GM15510 (cell line): ENCODE results near the gene CHODL.

ENCODE experiments used
- POLR2A ChIP-seq: IDR thresholded peaks from 3 replicates; pipeline ENCODE4 v1.6.1; 2011; ENCODE audit warnings: borderline replicate concordance; ENCODE audit not compliant: insufficient read length; ENCODE audit errors: extremely low read depth

Gene CHODL

DNA sequence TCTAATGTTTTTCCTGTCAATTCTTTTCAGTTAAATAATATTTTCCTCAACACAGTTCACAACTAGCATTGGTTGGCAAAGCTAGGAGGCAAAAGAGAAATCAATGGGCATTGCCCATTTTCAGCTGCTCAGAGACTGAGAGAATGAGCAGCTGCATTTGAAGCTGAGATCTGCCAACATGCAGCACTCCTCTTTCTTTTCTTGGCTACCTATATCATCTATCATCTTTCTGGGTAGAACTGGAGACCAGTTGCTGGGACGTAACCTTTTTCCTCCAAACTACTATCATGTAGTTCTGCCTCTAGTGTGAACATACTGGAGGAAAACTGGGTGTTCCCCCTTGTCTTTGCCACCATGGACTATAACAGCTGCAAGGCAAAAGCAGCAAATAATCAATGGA is 22.9 kb downstream of the CHODL start:
- TF ChIP-seq POLR2A = no peak

DNA sequence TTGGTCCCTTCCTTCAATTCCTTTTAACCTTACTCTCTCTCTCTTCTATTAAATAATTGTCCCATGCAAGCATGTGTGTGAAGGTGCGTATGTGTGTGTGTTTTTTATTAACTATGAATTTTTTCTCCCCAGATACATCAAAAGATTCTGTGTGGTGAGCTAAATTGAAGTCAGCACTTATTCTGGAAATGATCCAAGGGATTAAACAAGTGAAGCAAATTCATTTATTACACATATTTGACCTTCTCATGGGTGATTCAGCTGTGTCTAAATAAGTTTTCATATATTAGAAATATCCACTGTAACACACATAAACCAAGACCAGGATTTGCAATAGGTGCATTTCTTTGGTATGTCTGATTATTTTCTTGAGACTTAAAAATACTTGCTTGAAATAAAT is 24.3 kb downstream of the CHODL start:
- TF ChIP-seq POLR2A = no peak

DNA sequence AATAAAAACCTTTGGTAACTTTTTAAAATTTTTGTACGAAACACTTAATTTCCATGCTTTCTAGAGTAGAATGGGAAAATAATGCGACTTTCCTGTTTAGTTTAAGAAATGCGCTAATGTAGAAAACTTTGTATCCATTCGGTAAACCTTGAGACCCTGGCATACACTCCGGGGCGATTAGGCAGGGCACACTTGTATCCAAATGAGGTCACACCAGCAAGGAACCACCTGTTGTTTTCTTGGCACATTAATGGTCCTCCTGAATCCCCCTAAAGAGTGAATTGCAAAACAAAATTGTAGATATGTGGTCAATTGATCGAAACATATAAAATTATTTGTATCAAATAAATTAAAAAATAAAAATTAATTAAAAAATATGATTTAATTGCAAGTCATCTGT is 25.2 kb downstream of the CHODL start:
- TF ChIP-seq POLR2A = no peak

DNA sequence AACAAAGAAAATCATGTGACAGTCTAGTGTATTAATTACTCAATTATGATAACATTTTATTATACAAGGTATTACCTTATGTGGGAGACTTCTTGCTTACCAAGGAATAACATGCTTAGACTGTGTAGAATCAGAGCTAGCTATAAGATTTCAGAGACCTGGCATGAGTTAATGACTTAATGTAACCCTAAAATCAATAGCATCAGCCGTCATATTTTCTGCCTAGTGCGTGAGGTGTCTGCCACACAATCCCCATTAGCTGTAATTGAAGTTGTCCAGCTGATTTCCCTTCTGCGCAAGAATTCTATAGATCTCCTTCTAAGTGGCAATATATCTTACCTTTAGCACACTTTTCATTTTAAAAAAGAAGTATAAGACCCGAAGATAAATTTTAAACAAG is 28.8 kb downstream of the CHODL start:
- no peak for TF ChIP-seq POLR2A

DNA sequence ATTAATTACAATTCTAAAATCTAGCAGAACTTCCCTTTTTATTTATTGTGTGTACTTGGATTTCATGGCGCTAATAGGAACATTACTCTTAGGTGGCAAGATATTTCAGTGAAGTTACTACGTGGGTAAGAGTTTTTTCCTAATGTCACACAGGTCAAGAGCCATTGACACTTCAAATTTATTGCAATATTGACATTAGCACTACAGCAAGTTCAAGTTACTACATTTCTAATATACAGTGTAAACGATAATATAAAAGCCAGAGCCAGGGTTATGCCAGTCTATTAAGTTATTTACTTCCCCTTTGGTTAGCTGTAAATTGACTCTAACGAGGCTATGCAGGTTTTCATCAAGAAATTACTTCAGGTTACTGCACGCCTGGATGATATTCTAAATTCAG is 29.7 kb downstream of the CHODL start:
- no peak for TF ChIP-seq POLR2A

DNA sequence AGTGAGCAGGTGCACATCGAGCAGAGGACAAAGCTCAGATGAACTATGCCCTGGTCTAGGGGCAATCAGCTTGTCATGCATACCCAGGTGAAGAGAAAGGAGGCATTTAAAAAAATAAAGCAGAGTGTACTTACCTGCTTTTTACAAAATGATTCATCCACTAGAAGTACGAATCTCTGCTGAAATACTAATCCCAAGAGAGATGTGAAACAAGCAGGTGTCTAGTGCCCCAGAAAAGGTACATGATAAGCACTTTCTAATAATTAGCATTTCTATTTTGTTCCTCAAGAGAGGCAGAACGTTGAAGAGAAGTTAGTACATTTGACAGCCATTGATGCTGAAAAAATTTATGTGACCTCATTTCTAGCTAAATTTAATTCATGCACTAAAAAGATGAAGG is 31.1 kb downstream of the CHODL start:
- no peak for TF ChIP-seq POLR2A

DNA sequence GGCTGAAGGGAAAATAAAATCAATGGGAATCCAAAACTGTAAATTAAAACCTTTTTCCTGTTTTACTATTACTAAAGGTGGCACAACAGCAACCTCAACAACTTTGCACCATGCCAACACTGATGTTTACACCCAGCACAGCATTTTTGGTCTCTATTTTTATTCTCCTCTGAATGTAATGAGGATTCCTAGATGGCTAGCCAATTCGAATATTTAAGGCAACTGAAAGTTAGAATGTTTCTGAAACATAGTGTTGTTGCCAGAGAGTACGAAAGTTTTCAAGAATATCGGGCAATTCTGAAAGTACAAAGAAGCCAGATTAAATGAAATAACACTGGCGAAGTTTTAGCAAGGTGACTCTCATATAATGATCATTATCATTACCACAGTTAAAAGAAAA is 40.7 kb downstream of the CHODL start:
- TF ChIP-seq POLR2A = no peak

DNA sequence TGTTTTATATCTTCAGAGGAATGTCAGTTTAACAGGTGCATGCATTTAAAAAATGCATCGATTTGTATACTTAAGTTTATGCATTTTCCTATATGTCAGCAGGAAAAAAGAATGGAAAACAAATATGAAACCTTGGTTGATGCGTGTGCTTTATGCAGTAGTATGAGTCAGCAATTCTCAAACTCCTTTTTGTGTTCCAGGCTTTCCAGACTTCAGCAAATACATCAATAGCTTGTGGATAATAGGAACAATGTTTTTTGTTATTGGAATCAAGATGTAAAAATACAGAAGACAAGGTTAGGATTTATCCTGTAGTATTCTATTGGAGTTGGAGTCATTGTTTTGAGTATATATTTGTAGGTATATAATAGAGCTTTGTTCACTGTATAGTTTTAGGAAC is 45.2 kb downstream of the CHODL start:
- TF ChIP-seq POLR2A = no peak

DNA sequence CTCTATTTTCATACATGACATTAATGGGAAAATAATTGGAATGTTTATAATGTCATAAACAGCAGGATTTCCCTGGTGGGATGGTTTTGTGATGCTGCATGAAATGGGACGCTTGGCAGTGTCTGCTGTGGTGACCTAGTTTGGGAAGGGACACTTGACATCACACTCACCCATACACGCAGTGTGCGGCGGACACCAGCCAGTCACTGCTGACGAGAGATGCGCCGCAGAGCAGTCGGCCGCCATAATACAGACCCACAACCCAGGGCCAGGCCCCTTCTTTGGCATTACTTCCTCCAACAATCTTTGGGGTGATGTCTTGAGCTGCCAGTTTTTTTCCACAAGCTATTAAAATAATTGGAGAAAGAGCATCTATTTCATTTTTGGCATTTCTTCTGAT is 49.5 kb downstream of the CHODL start:
- no peak for TF ChIP-seq POLR2A

DNA sequence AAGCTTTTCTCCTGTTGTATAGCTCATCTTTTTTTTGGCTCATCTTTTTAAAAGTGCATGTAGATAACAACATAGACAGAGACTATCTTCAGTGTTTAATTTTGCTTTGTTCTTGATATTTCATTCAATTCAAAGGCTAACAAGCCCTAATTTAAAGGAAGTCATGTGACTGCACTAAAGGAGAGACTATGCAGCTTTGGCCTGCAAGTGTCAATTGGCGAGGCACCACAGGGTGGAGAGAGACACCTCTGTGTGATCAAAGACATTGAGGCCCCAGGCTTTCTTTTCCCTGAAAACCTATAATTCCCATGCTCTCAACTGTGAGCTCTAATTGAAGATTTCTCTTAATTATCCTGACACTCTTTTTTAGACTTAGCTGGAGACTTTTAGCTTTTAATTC is 53.6 kb downstream of the CHODL start:
- TF ChIP-seq POLR2A = no peak
